Smooth muscle cell of the brain vasculature (primary cell): ENCODE data around the gene CCDC142.
A peak's percentile ranks its signal among the peaks of the same experiment; 100 is the strongest.

Experiments
- DNase-seq: peaks from one replicate; pipeline ENCODE4 v3.0.0-alpha.2; 2012; ENCODE audit warnings: low read depth, low spot score

The CCDC142 gene, protein sequence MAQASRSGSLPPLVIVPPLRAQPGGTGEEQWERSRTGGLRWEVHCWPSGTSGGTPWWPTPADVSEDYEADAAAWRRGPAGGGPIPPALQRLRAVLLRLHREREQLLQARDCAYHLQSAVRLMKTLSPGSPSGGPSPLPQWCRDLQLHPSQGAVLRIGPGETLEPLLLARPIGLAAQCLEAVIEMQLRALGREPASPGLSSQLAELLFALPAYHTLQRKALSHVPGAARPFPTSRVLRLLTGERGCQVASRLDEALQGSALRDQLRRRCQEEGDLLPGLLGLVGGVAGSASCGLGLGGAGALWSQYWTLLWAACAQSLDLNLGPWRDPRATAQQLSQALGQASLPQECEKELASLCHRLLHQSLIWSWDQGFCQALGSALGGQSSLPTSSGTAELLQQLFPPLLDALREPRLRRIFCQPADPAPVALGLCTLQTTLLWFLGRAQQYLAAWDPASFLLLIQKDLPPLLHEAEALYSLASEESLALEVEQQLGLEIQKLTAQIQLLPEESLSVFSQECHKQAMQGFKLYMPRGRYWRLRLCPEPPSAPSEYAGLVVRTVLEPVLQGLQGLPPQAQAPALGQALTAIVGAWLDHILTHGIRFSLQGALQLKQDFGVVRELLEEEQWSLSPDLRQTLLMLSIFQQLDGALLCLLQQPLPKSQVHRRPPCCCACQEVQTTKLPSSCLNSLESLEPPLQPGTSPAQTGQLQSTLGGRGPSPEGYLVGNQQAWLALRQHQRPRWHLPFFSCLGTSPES

GRCh38 chr2:74482801-74483674 is at the start of gene CCDC142, which contains the start of gene TTC31:
Gene CCDC142 (minus strand): TSS chr2:74482998. CDS start chr2:74482837, 161 bp downstream.
Gene TTC31 (plus strand): TSS chr2:74483081. CDS start chr2:74483096, 15 bp downstream.
- peak; percentile 92 for DNase-seq

GRCh38 chr2:74532222-74532621 is 49.4 kb upstream of the CCDC142 start:
- DNase-seq: no peak

GRCh38 chr2:74531666-74532065 is 48.9 kb upstream of the CCDC142 start:
- no peak for DNase-seq

DNA sequence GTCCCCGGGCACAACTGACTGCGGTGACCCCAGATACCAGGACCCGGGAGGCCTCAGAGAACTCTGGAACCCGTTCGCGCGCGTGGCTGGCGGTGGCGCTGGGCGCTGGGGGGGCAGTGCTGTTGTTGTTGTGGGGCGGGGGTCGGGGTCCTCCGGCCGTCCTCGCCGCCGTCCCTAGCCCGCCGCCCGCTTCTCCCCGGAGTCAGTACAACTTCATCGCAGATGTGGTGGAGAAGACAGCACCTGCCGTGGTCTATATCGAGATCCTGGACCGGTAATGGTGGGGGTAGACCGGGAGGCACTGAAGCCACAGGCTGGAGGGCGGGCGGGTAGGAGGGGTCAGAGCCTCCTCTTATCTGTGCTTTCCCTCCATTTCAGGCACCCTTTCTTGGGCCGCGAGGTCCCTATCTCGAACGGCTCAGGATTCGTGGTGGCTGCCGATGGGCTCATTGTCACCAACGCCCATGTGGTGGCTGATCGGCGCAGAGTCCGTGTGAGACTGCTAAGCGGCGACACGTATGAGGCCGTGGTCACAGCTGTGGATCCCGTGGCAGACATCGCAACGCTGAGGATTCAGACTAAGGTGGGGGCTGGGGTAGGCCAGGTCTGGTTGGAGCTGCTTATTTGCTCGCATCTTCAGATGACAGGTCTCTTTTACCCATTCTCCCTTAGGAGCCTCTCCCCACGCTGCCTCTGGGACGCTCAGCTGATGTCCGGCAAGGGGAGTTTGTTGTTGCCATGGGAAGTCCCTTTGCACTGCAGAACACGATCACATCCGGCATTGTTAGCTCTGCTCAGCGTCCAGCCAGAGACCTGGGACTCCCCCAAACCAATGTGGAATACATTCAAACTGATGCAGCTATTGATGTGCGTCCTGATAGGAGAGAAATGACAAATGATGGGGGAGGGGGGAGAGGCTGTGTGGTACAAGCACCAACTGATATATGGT is 47.7 kb upstream of the CCDC142 start:
- no peak for DNase-seq

DNA sequence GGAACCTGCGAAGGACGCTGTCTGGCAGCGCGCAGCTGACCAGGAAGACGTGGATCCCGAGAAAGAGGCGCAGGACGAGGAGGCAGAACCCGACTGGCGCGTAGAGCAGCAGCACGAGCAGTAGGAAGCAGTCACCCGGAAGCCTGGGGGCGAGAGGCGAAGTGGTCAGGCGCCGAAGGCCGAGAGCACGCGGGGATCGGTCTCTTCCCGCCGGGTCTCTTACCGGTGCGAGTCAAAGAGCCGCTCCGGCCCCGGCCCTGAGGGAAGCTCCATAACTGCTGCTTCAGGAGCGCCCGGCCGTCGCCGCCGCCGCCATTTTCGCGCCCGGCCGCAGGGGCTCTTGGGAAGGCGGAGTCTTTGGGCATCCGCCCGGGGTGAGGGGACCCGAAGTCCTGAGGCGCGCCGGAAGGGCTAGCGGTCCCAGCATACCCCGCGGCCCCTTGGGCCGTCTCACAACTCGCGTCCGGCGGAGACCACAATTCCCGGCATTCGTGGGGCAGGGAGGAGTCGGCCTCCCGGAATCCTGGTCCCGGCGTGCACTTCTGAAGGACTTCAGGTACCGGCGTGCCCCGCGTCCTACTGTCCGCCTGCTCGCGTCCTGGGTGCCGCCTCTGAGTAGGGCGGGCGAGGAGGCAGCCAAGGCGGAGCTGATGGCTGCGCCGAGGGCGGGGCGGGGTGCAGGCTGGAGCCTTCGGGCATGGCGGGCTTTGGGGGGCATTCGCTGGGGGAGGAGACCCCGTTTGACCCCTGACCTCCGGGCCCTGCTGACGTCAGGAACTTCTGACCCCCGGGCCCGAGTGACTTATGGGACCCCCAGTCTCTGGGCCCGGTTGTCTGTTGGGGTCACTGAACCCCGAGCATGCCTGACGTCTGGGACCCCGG is 46.8 kb upstream of the CCDC142 start, which contains the start of the genes AUP1 and HTRA2:
Gene AUP1, minus strand, starts transcription at position 350 of the 882 bp plus-strand sequence. Its CDS starts 77 bp downstream, at position 273.
Gene HTRA2, plus strand, starts transcription at position 577 of the 882 bp plus-strand sequence. Its CDS starts 74 bp downstream, at position 651.
- peak; percentile 99 for DNase-seq

DNA sequence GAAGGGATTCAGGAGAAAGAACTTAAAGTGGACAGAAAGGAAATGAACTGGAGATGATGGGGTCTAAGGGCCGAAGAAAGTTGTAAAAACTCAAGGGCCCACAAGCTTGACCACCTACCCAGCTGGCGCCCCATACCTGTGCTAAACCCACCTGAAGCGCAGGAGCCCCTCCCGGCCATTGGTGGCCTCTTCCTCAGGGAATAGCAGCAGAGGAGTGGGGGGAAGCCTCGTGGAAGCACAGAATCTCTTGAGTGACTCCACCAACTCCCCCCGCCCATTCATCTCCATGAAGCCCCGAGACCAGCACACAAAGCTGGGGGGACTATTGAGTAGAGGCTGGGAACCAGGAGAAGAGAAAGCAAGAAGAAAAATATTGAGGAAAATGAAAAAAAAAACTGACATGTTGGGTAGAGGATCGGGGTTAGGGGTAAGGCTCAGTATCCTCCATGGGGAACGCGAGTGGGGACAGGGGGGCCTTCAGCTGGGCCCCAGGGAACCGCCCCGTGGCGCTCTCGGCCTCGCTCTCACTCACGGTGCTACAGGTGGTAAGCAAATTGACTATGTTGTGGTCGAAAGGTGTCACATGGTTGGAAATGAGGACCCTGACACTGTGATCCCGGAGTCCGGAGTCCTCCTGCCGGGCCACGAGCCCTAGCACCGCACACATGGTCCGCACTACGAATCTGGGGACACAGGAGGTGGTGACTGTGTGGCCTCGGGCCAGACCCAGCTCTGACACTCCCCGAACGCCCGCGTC is 46.0 kb upstream of the CCDC142 start:
- no peak for DNase-seq

GRCh38 chr2:74527741-74528140 is 44.9 kb upstream of the CCDC142 start:
- DNase-seq: no peak

DNA sequence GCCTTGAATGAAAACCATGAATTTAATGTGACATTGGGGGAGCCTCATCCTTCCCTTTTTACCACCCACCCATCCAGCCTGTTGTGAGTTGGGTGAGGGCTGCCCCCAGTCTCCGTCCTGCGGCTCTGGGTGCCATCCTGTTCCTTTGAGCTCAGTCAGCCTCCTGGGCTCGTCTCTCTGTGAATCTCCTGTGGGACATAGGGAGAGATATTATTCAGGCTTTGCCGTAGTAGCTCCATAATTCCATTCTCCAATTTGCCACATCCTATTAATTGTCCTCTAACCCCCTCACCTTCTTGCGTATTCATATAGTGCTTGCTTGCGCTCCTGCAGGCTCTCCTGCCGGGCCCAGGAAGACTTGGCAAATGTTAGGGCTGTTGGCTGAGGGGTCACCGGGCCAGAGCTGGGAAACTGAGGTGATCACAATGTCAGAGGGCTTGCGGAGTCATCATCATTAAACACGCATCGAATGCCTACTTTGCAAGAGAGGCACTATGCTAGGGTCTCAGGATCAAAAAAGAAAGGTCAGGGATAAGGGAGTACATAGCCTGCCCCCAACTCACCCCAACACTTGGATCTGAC is 43.9 kb upstream of the CCDC142 start:
- DNase-seq: no peak

- no peak for DNase-seq
Observed at GRCh38 chr2:74525717-74526648, 43.2 kb upstream of the CCDC142 start, which contains the start of gene DQX1. Gene DQX1 (minus strand): TSS chr2:74526231. CDS start chr2:74525729, 502 bp downstream.

DNA sequence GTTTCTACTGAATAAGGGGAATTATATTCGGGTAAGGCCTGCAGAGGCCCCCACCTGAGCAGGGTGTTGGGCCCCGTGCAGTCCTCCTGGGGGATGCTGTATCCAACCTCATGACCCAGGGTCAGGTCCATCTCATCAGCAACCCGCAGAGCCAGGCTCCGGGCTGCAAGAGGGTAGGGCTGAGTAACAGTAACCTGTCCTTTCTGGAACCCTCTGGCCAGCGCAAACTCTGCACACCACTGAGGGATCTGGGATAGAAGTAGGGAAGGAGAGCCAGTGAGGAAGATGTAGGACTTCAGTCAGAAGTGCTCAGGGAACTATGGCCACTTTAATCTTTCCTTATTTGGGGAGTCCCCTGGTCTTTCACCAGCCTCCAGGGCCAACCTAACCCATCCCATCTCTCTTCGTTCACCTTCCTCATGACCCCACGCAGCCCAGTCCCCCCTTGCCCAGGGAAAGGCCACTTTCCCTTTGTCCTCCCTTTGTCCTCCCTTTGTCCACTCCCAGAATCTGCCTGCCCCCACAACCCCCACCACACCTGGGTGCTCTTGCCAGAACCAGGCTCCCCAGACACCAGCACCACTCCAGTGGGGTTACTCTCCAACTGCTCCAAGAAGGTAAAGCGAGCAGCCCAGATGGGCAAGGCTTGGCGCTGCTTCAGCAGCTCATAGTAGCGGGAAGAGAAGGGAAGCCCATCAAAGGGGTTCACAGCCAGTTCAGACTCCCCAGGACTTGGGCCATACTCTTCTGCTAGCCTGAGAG is 42.3 kb upstream of the CCDC142 start:
- no peak for DNase-seq

DNA sequence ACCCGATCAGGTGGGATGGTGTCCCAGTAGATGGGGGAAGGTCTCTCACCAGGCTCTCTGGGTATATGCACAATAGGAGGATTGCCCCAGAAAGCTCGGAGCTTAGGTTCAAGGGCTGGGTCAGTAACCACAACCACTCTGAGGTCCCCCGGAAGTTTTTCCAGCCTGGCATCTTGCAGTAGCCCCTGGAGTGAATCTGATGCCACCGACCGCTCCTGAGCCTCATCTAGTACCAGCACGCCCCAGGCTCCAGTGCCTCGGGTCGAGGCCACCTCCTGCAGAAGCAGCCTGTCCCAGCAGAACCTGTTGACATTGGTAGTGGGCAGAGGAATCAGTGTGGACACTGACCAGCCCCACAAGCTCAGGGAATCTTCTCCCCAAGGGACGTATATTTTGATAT is 41.2 kb upstream of the CCDC142 start:
- DNase-seq: no peak

GRCh38 chr2:74522516-74522915 is 39.7 kb upstream of the CCDC142 start:
- DNase-seq: no peak

DNA sequence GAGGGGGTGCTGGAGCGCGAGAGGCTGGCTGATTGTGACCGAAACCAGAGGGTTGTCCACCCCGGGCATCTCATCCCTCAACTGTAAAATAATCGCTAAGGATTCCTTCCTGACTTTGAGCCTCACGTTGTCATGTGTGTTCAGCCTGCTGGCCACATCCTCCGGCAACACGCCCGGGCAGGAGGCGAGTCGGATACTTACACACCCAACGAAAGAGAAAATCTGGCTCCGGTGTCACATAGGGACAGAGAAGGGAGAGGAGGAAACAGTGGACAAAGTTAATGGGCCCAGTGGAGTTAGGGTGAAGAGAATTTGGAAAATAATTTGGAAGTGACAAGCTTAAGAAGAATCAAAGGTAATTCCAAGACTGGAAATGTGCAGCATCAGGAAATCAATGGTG is 33.9 kb upstream of the CCDC142 start:
- no peak for DNase-seq

DNA sequence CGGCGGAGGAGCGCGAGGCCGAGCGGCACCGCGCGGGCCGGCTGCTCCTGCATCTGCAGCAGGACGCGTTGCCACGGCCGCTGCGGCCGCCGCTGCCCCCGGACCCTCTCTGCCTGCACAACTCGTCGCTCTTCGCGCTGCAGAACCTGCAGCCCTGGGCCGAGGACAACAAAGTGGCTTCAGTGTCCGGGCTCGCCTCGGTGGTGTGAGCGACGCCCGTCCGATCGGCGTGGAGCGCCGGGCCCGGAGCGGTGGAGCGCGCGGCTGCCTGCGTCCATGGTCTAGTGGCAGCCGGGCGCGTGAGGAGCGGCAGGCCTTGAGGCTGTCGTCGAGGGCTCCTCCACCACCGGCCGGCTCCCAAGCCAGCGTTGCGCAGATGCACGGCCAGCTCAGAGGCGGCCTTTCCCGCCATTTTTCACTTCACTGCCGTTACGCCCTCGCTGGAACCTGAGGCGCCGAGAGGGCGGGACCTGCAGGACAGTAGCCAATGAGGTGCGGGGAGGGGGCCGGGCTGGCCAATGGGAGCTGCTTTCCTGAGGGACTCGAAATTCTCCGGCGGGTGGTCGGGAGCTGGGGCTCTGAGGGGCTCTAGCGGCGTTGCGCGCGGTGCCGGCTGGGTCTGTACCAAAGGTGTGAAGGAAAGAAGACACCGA is 33.3 kb upstream of the CCDC142 start:
- no peak for DNase-seq

DNA sequence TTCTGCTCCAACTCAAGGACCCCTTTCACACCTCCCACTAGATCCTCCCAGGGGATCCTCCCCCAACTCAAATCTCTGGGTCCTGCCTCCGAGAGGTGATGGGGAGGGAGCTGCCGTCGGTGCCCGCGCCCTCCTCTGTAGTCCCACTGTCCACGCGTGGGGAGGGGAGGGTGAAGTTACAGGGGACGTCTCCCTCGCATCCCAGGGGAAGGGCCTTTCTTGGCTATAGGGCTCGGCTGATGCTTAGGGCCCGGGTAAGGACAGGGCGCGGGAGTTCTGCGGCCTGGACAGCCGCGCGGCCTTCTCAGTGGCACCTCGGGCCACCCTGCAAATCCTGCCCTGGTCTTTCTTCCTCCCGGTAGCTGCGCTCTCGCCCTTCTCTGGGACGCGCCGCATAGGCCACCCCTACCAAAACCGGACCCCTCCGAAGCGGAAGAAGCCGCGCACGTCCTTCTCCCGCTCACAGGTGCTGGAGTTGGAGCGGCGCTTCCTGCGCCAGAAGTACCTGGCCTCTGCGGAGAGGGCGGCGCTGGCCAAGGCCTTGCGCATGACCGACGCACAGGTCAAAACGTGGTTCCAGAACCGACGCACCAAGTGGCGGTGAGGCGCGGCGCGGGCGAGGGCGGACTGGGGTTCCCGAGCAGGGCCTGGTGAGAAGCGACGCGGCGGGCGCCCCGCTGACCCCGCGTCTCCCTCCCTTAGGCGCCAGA is 32.6 kb upstream of the CCDC142 start:
- no peak for DNase-seq
